Endodermal cell (in vitro differentiated cells): Measurements from ENCODE around the gene KYNU. TPM values are rescaled to one million over a fixed set of nuclear protein-coding genes. Genes with fewer than 3 reads are reported as not detected.

ENCODE experiments used
- DNase-seq: peaks from one replicate; pipeline ENCODE4 v3.0.0-alpha.2; 2017
- H3K27ac ChIP-seq: 2 replicates; pipeline ENCODE4 v1.5.1; 2013; ENCODE audit warnings: mild to moderate bottlenecking, low read depth, low read length, moderate library complexity
- H3K27me3 ChIP-seq: 2 replicates; pipeline ENCODE4 v1.6.1; 2013; ENCODE audit warnings: mild to moderate bottlenecking, low read length, moderate library complexity; ENCODE audit not compliant: insufficient read depth, control insufficient read depth, poor library complexity, severe bottlenecking
- H3K36me3 ChIP-seq: 2 replicates; pipeline ENCODE4 v1.7.0; 2013; ENCODE audit warnings: mild to moderate bottlenecking, low read length, moderate library complexity; ENCODE audit not compliant: control insufficient read depth, insufficient read depth
- H3K4me1 ChIP-seq: one replicate; pipeline ENCODE4 v1.7.0; 2013; ENCODE audit warnings: low read length; ENCODE audit not compliant: control insufficient read depth, insufficient read depth
- H3K4me3 ChIP-seq: 2 replicates; pipeline ENCODE4 v1.5.1; 2013; ENCODE audit warnings: mild to moderate bottlenecking, low read length, moderate library complexity
- H3K9ac ChIP-seq: 2 replicates; pipeline ENCODE4 v1.6.1; 2013; ENCODE audit warnings: mild to moderate bottlenecking, low read length, moderate library complexity; ENCODE audit not compliant: poor library complexity, severe bottlenecking; ENCODE audit errors: extremely low read depth
- H3K9me3 ChIP-seq: 2 replicates; pipeline ENCODE4 v1.6.1; 2013; ENCODE audit warnings: mild to moderate bottlenecking, low read length, moderate library complexity; ENCODE audit not compliant: control insufficient read depth
- H3K27ac Mint-ChIP-seq: 2 replicates; pipeline ENCODE4 v1.8.0; 2020; ENCODE audit warnings: mixed read lengths
- H3K27me3 Mint-ChIP-seq: 2 replicates; pipeline ENCODE4 v1.8.0; 2021; ENCODE audit warnings: mild to moderate bottlenecking, mixed read lengths; ENCODE audit not compliant: insufficient read depth
- H3K36me3 Mint-ChIP-seq: 2 replicates; pipeline ENCODE4 v1.8.0; 2020; ENCODE audit warnings: low read depth, mixed read lengths
- H3K4me1 Mint-ChIP-seq: 2 replicates; pipeline ENCODE4 v1.8.0; 2020; ENCODE audit warnings: mixed read lengths
- H3K4me3 Mint-ChIP-seq: 2 replicates; pipeline ENCODE4 v1.8.0; 2020; ENCODE audit warnings: mild to moderate bottlenecking, moderate library complexity, mixed read lengths
- H3K9me3 Mint-ChIP-seq: 2 replicates; pipeline ENCODE4 v1.8.0; 2020; ENCODE audit warnings: mild to moderate bottlenecking, mixed read lengths
- WGBS, 2 experiments: methylation state at CpG; one replicate each; pipeline versions ENCODE4 v1.1.5 to v1.1.7; 2013; ENCODE audit warnings: missing lambda C conversion rate in 2 of 2, mixed read lengths in 1 of 2; ENCODE audit not compliant: insufficient coverage in 1 of 2, insufficient read length in 1 of 2; 5-methylcytosine and 5-hydroxymethylcytosine counted together
- total RNA-seq, 2 donors: library from RNA; stranded (reverse); fragmentation: NEBNext Ultra II Directional in 1 of 2; extraction: Animal tissue kit (Norgen Biotek cat#: 25700) in 1 of 2; gene quantifications; 2 replicates in 1 of 2; 3 replicates in 1 of 2; pipeline ENCODE4 v1.2.1, GENCODE V29; 2021
- TF ChIP-seq, protein P1 (sequence below): fragments of 200-600 bp; sonication (generic); conservative IDR thresholded peaks from 2 replicates; pipeline ENCODE4 v1.5.0; 2021; ENCODE audit warnings: antibody characterized with exemption, mild to moderate bottlenecking

The KYNU gene
- total RNA-seq, 2 donors from 2014 or later: 1.2 to 4.2 TPM

DNA sequence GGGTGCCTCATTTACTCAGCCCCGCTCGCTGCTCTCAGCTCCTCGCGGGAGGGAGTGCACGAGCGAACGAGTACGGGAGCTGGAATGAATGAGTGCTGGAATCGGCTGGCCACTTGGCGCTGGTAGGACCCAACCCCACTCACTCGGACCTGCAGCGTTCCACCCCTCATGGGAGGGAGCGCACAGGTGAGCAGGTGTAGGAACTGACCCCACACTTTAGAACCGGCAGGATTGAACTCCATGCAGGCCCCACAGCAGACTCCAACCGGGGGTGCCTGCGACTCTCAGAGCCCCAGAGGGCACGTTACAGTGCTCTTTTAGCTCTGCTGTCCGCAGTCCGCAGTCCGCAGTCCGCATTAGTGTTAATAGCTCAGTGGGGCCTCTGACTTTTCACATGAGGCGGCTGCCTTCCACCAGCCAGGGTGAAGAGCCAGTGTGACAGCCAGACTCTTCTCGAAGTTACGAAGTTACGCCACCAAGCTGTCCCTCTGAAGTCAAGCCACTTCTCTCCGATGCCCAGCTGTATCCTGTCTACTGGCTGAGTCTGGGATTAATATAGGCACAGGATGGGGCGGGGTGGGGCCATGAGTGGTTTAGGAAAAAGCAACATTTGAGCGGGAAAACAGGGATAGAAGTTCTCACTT is 149.1 kb downstream of the KYNU start:
- no peaks in the 10 kb centered on the region for H3K36me3 ChIP-seq
- no peaks in the 10 kb centered on the region for H3K4me1 ChIP-seq
- no peaks in the 10 kb centered on the region for H3K36me3 Mint-ChIP-seq
- H3K4me3 ChIP-seq: peak overlapping the region; percentile 63
- H3K27me3 ChIP-seq: no peaks in the 10 kb centered on the region
- peak overlapping the region; percentile 53 for H3K4me3 Mint-ChIP-seq
- H3K9me3 Mint-ChIP-seq: no peaks in the 10 kb centered on the region
- no peak overlapping the region for H3K9ac ChIP-seq
- DNase-seq: peak; percentile 82
- peaks cover 11% of the 10 kb centered on the region for H3K4me1 Mint-ChIP-seq
- H3K9me3 ChIP-seq: no peaks in the 10 kb centered on the region
- TF ChIP-seq, protein P1, sequence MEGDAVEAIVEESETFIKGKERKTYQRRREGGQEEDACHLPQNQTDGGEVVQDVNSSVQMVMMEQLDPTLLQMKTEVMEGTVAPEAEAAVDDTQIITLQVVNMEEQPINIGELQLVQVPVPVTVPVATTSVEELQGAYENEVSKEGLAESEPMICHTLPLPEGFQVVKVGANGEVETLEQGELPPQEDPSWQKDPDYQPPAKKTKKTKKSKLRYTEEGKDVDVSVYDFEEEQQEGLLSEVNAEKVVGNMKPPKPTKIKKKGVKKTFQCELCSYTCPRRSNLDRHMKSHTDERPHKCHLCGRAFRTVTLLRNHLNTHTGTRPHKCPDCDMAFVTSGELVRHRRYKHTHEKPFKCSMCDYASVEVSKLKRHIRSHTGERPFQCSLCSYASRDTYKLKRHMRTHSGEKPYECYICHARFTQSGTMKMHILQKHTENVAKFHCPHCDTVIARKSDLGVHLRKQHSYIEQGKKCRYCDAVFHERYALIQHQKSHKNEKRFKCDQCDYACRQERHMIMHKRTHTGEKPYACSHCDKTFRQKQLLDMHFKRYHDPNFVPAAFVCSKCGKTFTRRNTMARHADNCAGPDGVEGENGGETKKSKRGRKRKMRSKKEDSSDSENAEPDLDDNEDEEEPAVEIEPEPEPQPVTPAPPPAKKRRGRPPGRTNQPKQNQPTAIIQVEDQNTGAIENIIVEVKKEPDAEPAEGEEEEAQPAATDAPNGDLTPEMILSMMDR: no peak
- no peak overlapping the region for H3K27ac ChIP-seq
- H3K27me3 Mint-ChIP-seq: peaks cover 21% of the 10 kb centered on the region
- no peak overlapping the region for H3K27ac Mint-ChIP-seq
- WGBS, 2 experiments: 42 to 55% methylated on average over 16 to 28 of the region's 28 CpGs

DNA sequence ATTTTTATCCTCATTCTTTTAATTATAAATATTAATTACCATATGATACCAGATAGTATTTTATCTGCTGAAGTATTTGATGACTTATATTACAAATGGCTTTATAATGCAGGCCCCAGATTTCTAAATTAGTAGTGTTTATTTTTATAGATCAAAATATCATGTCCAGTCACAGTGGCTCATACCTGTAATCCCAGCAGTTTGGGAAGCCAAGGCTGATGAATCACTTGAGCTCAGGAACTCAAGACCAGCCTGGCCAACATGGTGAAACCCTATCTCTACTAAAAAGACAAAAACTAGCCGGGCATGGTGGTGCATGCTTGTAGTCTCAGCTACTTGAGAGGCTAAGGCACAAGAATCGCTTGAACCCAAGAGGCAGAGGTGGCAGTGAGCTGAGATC is 151.7 kb downstream of the KYNU start:
- H3K27ac Mint-ChIP-seq: no peak overlapping the region
- Histone ChIP-seq H3K4me3 (no peak overlapping the region), H3K36me3 (no peaks in the 10 kb centered on the region), H3K27me3 (no peaks in the 10 kb centered on the region), H3K9ac (no peak overlapping the region), H3K9me3 (no peaks in the 10 kb centered on the region), H3K27ac (no peak overlapping the region), H3K4me1 (no peaks in the 10 kb centered on the region)
- TF ChIP-seq, protein P1: no peak
- H3K9me3 Mint-ChIP-seq: peaks cover 2% of the 10 kb centered on the region
- H3K4me1 Mint-ChIP-seq: peaks cover 11% of the 10 kb centered on the region
- no peak overlapping the region for H3K4me3 Mint-ChIP-seq
- H3K36me3 Mint-ChIP-seq: no peaks in the 10 kb centered on the region
- DNase-seq: no peak
- 80 to 90% methylated on average over 1 to 2 of the region's 2 CpGs for WGBS, 2 experiments
- H3K27me3 Mint-ChIP-seq: peaks cover 19% of the 10 kb centered on the region

DNA sequence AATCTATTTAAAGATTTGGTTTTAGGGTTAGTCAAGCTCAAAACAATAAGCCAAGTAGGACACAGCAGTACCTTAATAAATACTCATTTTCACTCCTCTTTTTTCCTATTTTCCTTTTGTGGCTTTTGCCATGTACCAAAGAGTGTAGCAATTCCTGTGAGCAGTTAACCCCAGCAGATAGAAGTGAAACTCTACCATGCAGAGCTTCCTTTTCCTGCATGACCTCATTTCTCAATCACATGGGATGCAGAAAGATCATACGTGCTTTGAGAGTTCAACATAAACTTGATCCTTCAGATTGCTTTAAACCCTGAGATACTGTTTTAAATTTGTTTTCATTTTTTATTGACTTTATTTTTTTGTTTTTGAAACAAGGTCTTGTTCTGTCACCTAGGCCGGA is 152.7 kb downstream of the KYNU start:
- Histone ChIP-seq H3K9me3 (no peaks in the 10 kb centered on the region), H3K9ac (no peak overlapping the region), H3K27ac (no peak overlapping the region), H3K4me3 (no peak overlapping the region), H3K27me3 (no peaks in the 10 kb centered on the region), H3K4me1 (no peaks in the 10 kb centered on the region), H3K36me3 (no peaks in the 10 kb centered on the region)
- H3K9me3 Mint-ChIP-seq: peaks cover 2% of the 10 kb centered on the region
- H3K27ac Mint-ChIP-seq: no peak overlapping the region
- TF ChIP-seq, protein P1: no peak
- DNase-seq: no peak
- peaks cover 16% of the 10 kb centered on the region for H3K27me3 Mint-ChIP-seq
- H3K36me3 Mint-ChIP-seq: no peaks in the 10 kb centered on the region
- H3K4me1 Mint-ChIP-seq: peaks cover 19% of the 10 kb centered on the region
- no peak overlapping the region for H3K4me3 Mint-ChIP-seq
- WGBS, 2 experiments: 86 to 93% methylated on average over 2 of the region's 2 CpGs
